ENCODE results near the gene ETS2. TPM values are rescaled to one million over a fixed set of nuclear protein-coding genes. Genes with fewer than 3 reads are reported as not detected.
A peak's percentile ranks its signal among the peaks of the same experiment; 100 is the strongest.

The ETS2 gene
- total RNA-seq, 1 donor from 2014 or later: 40.3 TPM

DNA sequence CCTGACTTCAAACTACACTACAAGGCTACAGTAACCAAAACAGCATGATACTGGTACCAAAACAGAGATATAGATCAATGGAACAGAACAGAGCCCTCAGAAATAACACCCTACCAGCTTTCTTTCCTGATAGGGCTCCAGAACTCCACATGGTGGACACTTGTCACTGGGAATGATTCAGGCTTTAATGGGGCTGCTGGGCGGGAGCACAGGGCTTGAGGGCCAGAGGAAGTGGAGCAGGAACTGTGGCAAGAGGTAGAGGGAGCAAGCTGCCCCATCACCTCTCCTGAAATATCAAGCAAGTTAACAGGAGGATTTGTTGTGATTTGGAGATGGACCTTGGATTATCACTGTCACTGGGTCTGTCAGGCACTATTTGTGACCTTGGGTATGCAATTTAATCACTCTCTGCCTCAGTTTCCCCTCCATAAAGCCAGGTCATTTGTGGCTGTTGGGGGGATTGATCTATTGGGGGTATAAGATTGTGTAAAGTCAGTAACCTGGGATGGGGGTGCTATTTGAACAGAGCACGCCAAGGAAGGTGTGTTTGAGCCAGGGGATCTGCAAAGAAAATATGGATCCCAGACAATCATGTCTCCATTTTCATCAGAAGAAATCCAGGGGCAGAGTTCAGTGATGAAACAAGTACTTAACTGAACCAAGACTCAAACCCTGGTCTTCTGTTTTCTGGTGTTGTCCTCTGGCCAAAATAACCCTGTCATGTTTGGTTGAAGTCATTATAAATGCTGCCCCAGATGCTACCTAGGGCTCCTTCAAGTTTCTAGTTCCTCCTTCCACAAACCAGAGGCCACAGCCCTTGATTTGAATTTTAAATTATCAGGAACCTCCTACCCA, 25.2 kb downstream of the ETS2 start:
- H2AFZ ChIP-seq (ENCODE audit: low read depth, low read length): no peak overlapping the region
- no peaks in the 10 kb centered on the region for H4K20me1 ChIP-seq (ENCODE audit: insufficient read depth, low read length)
- no peaks in the 10 kb centered on the region for H3K27me3 ChIP-seq (ENCODE audit: insufficient read depth, low read length)
- no peak overlapping the region for H3K27ac ChIP-seq (ENCODE audit: low read depth, low read length)
- no peaks in the 10 kb centered on the region for H3K36me3 ChIP-seq (ENCODE audit: insufficient read depth, low read length)
- H3K9ac ChIP-seq (ENCODE audit: low read length): no peak overlapping the region
- H3K36me3 Mint-ChIP-seq (ENCODE audit: low read depth, unreplicated experiment): no peaks in the 10 kb centered on the region
- H3K27ac Mint-ChIP-seq (ENCODE audit: unreplicated experiment): peak overlapping the region; percentile 72
- no peak overlapping the region for H3K4me2 ChIP-seq (ENCODE audit: low read length)
- peaks cover 2% of the 10 kb centered on the region for H3K27me3 Mint-ChIP-seq (ENCODE audit: low read depth, unreplicated experiment)
- H3K9me3 Mint-ChIP-seq (ENCODE audit: unreplicated experiment): no peaks in the 10 kb centered on the region
- H3K79me2 ChIP-seq (ENCODE audit: insufficient read depth, low read length): no peaks in the 10 kb centered on the region
- no peak overlapping the region for H3K4me3 ChIP-seq (ENCODE audit: insufficient read depth, low read depth, low read length)
- H3K4me1 ChIP-seq (ENCODE audit: insufficient read depth, low read length): no peaks in the 10 kb centered on the region
- H3K4me3 Mint-ChIP-seq (ENCODE audit: unreplicated experiment): no peak overlapping the region
- no peak for FAIRE-seq
- peaks cover 10% of the 10 kb centered on the region for H3K4me1 Mint-ChIP-seq (ENCODE audit: low read depth, unreplicated experiment)
- H3K9me3 ChIP-seq (ENCODE audit: insufficient read depth, low read depth, low read length): no peaks in the 10 kb centered on the region
- no peak for TF ChIP-seq EZH2 (IDR thresholded peaks at IDR 0.05; ENCODE audit: insufficient read depth, low read length)
- TF ChIP-seq, protein P1, sequence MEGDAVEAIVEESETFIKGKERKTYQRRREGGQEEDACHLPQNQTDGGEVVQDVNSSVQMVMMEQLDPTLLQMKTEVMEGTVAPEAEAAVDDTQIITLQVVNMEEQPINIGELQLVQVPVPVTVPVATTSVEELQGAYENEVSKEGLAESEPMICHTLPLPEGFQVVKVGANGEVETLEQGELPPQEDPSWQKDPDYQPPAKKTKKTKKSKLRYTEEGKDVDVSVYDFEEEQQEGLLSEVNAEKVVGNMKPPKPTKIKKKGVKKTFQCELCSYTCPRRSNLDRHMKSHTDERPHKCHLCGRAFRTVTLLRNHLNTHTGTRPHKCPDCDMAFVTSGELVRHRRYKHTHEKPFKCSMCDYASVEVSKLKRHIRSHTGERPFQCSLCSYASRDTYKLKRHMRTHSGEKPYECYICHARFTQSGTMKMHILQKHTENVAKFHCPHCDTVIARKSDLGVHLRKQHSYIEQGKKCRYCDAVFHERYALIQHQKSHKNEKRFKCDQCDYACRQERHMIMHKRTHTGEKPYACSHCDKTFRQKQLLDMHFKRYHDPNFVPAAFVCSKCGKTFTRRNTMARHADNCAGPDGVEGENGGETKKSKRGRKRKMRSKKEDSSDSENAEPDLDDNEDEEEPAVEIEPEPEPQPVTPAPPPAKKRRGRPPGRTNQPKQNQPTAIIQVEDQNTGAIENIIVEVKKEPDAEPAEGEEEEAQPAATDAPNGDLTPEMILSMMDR (IDR thresholded peaks at IDR 0.05; ENCODE audit: insufficient read depth, low read depth, low read length): no peak
- no peak for DNase-seq (ENCODE audit: low read depth)

- TF ChIP-seq, protein P1 (IDR thresholded peaks at IDR 0.05; ENCODE audit: insufficient read depth, low read depth, low read length): no peak
- no peak for TF ChIP-seq EZH2 (IDR thresholded peaks at IDR 0.05; ENCODE audit: insufficient read depth, low read length)
- FAIRE-seq (no peak), DNase-seq (ENCODE audit: low read depth) (peak; percentile 94)
- Histone ChIP-seq H2AFZ (ENCODE audit: low read depth, low read length) (no peak overlapping the region), H3K4me2 (ENCODE audit: low read length) (no peak overlapping the region), H3K4me1 (ENCODE audit: insufficient read depth, low read length) (no peaks in the 10 kb centered on the region), H3K27me3 (ENCODE audit: insufficient read depth, low read length) (no peaks in the 10 kb centered on the region), H3K4me3 (ENCODE audit: insufficient read depth, low read depth, low read length) (no peak overlapping the region), H3K27ac (ENCODE audit: low read depth, low read length) (no peak overlapping the region), H3K36me3 (ENCODE audit: insufficient read depth, low read length) (no peaks in the 10 kb centered on the region), H3K9me3 (ENCODE audit: insufficient read depth, low read depth, low read length) (no peaks in the 10 kb centered on the region), H3K79me2 (ENCODE audit: insufficient read depth, low read length) (no peaks in the 10 kb centered on the region), H3K9ac (ENCODE audit: low read length) (no peak overlapping the region), H4K20me1 (ENCODE audit: insufficient read depth, low read length) (no peaks in the 10 kb centered on the region)
- H3K27ac Mint-ChIP-seq (ENCODE audit: unreplicated experiment): peak overlapping the region; percentile 81
- no peaks in the 10 kb centered on the region for H3K9me3 Mint-ChIP-seq (ENCODE audit: unreplicated experiment)
- no peaks in the 10 kb centered on the region for H3K36me3 Mint-ChIP-seq (ENCODE audit: low read depth, unreplicated experiment)
- H3K27me3 Mint-ChIP-seq (ENCODE audit: low read depth, unreplicated experiment): peaks cover 3% of the 10 kb centered on the region
- H3K4me1 Mint-ChIP-seq (ENCODE audit: low read depth, unreplicated experiment): peaks cover 10% of the 10 kb centered on the region
- H3K4me3 Mint-ChIP-seq (ENCODE audit: unreplicated experiment): no peak overlapping the region
Observed at GRCh38 chr21:38831526-38832467, 26.1 kb downstream of the ETS2 start.

Data from astrocyte (in vitro differentiated cells and primary cell).